ENCODE measurements around the gene SMARCE1.

The SMARCE1 gene

GRCh38 chr17:40645943-40646342, 1.7 kb downstream of the SMARCE1 start:
- Histone ChIP-seq H3K79me2 (ENCODE audit: low read length) (peaks cover 74% of the 10 kb centered on the region), H3K4me1 (ENCODE audit: low read length) (peaks cover 25% of the 10 kb centered on the region), H3F3A (ENCODE audit: insufficient read depth, low read length) (peaks cover 9% of the 10 kb centered on the region; the same call in 1 of the 2 replicates), H3K27ac (ENCODE audit: low read length) (no peak overlapping the region), H3K36me3 (replicated peaks; ENCODE audit: insufficient read depth, low read length) (peaks cover 3% of the 10 kb centered on the region; the same call in 1 of the 2 replicates), H3K4me2 (ENCODE audit: low read depth, low read length) (peak overlapping the region; percentile 94), H2AFZ (ENCODE audit: low read length) (no peak overlapping the region), H4K20me1 (ENCODE audit: insufficient read depth, low read length) (no peaks in the 10 kb centered on the region), H3K9ac (ENCODE audit: low read length) (peak overlapping the region; percentile 25; the same call in 1 of the 2 replicates), H3K4me3 (ENCODE audit: low read length) (no peak overlapping the region), H3K9me3 (replicated peaks; ENCODE audit: insufficient read depth, low read length) (no peaks in the 10 kb centered on the region), H3K27me3 (replicated peaks; ENCODE audit: insufficient read depth, low read length) (no peaks in the 10 kb centered on the region), H3K9me2 (replicated peaks; ENCODE audit: insufficient read depth, low read length) (no peaks in the 10 kb centered on the region)
- DNase-seq: no peak
- TF ChIP-seq EZH2phosphoT487 (IDR thresholded peaks at IDR 0.05; ENCODE audit: low read length) (no peak), CTCF (IDR thresholded peaks at IDR 0.05; ENCODE audit: low read length) (no peak), EZH2 (optimal IDR thresholded peaks at IDR 0.05; ENCODE audit: low read depth, low read length) (no peak)

GRCh38 chr17:40645291-40645690, 2.3 kb downstream of the SMARCE1 start:
- Histone ChIP-seq H3K9ac (ENCODE audit: low read length) (no peak overlapping the region), H3K4me3 (ENCODE audit: low read length) (no peak overlapping the region), H4K20me1 (ENCODE audit: insufficient read depth, low read length) (no peaks in the 10 kb centered on the region), H3K4me2 (ENCODE audit: low read depth, low read length) (peak overlapping the region; percentile 94), H3K4me1 (ENCODE audit: low read length) (peaks cover 25% of the 10 kb centered on the region), H2AFZ (ENCODE audit: low read length) (no peak overlapping the region), H3F3A (ENCODE audit: insufficient read depth, low read length) (peaks cover 9% of the 10 kb centered on the region; the same call in 1 of the 2 replicates), H3K27ac (ENCODE audit: low read length) (no peak overlapping the region), H3K27me3 (replicated peaks; ENCODE audit: insufficient read depth, low read length) (no peaks in the 10 kb centered on the region), H3K79me2 (ENCODE audit: low read length) (peaks cover 81% of the 10 kb centered on the region), H3K36me3 (replicated peaks; ENCODE audit: insufficient read depth, low read length) (peaks cover 3% of the 10 kb centered on the region; the same call in 1 of the 2 replicates), H3K9me3 (replicated peaks; ENCODE audit: insufficient read depth, low read length) (no peaks in the 10 kb centered on the region), H3K9me2 (replicated peaks; ENCODE audit: insufficient read depth, low read length) (no peaks in the 10 kb centered on the region)
- DNase-seq: no peak
- no peak for TF ChIP-seq EZH2 (optimal IDR thresholded peaks at IDR 0.05; ENCODE audit: low read depth, low read length)
- no peak for TF ChIP-seq CTCF (IDR thresholded peaks at IDR 0.05; ENCODE audit: low read length)
- no peak for TF ChIP-seq EZH2phosphoT487 (IDR thresholded peaks at IDR 0.05; ENCODE audit: low read length)

GRCh38 chr17:40637931-40638330, 9.7 kb downstream of the SMARCE1 start:
- Histone ChIP-seq H3K4me1 (ENCODE audit: low read length) (no peaks in the 10 kb centered on the region), H3F3A (ENCODE audit: insufficient read depth, low read length) (no peaks in the 10 kb centered on the region), H3K36me3 (replicated peaks; ENCODE audit: insufficient read depth, low read length) (peaks cover 18% of the 10 kb centered on the region; the same call in 1 of the 2 replicates), H3K27me3 (replicated peaks; ENCODE audit: insufficient read depth, low read length) (no peaks in the 10 kb centered on the region), H4K20me1 (ENCODE audit: insufficient read depth, low read length) (no peaks in the 10 kb centered on the region), H2AFZ (ENCODE audit: low read length) (no peak overlapping the region), H3K79me2 (ENCODE audit: low read length) (peaks cover 52% of the 10 kb centered on the region), H3K9me2 (replicated peaks; ENCODE audit: insufficient read depth, low read length) (no peaks in the 10 kb centered on the region), H3K27ac (ENCODE audit: low read length) (no peak overlapping the region), H3K9me3 (replicated peaks; ENCODE audit: insufficient read depth, low read length) (no peaks in the 10 kb centered on the region), H3K4me2 (ENCODE audit: low read depth, low read length) (no peak overlapping the region), H3K9ac (ENCODE audit: low read length) (no peak overlapping the region), H3K4me3 (ENCODE audit: low read length) (no peak overlapping the region)
- DNase-seq: no peak
- no peak for TF ChIP-seq EZH2 (optimal IDR thresholded peaks at IDR 0.05; ENCODE audit: low read depth, low read length)
- no peak for TF ChIP-seq EZH2phosphoT487 (IDR thresholded peaks at IDR 0.05; ENCODE audit: low read length)
- TF ChIP-seq CTCF (IDR thresholded peaks at IDR 0.05; ENCODE audit: low read length): no peak

Measured in MM.1S (cell line).